PC-9 (cell line): ENCODE data around the gene RNF182. TPM values are rescaled to one million over a fixed set of nuclear protein-coding genes. Genes with fewer than 3 reads are reported as not detected.
"Not testable (repeated sequence)": the region's sequence is repeated elsewhere in the genome, so short reads cannot be mapped to it uniquely, and the experiment has no call there.

Experiments
- BruUV-seq: library from RNA; stranded (reverse); fragments of 400-500 nt; replicated peaks from 2 replicates; lab custom pipeline; 2021; lab: Mats Ljungman, UMichigan
- CTCF ChIA-PET: fragments of 300-600 bp; sonication (Branson Sonifier 250); formaldehyde crosslinking; loops from one replicate; lab custom pipeline; 2022; ENCODE audit warnings: antibody characterized with exemption; lab: Charles Lee
- POLR2A ChIA-PET: fragments of 300-600 bp; sonication (Branson Sonifier 250); formaldehyde crosslinking; loops from one replicate; lab custom pipeline; 2022; ENCODE audit warnings: antibody characterized with exemption; ENCODE audit not compliant: unreplicated experiment; lab: Charles Lee
- DNase-seq, 2 experiments: peaks; one replicate each; pipeline versions ENCODE4 v3.0.0 to v3.0.0-alpha.2; 2015 to 2022; ENCODE audit warnings: mixed read lengths in 1 of 2
- H2AFZ ChIP-seq: fragments of 200-600 bp; sonication (generic); 2 replicates; pipeline ENCODE4 v1.8.1; 2017; ENCODE audit warnings: antibody characterized with exemption
- H3F3A ChIP-seq: fragments of 200-600 bp; sonication (generic); 2 replicates; pipeline ENCODE4 v1.8.1; 2017; ENCODE audit warnings: antibody characterized with exemption, mild to moderate bottlenecking, low read depth; ENCODE audit not compliant: insufficient read depth
- H3K27ac ChIP-seq: fragments of 200-600 bp; sonication (generic); 2 replicates; pipeline ENCODE4 v1.6.1; 2016; ENCODE audit warnings: mixed run types
- H3K27me3 ChIP-seq: fragments of 200-600 bp; sonication (generic); 2 replicates; pipeline ENCODE4 v1.6.1; 2016; ENCODE audit warnings: low read depth, mixed run types; ENCODE audit not compliant: insufficient read depth
- H3K36me3 ChIP-seq: fragments of 200-600 bp; sonication (generic); 2 replicates; pipeline ENCODE4 v1.6.1; 2016; ENCODE audit warnings: low read depth, mixed run types
- H3K4me1 ChIP-seq: fragments of 200-600 bp; sonication (generic); replicated peaks from 2 replicates; pipeline ENCODE4 v1.6.1; 2016; ENCODE audit warnings: mixed run types; ENCODE audit not compliant: insufficient read depth
- H3K4me2 ChIP-seq: fragments of 200-600 bp; sonication (generic); 2 replicates; pipeline ENCODE4 v1.6.1; 2017; ENCODE audit warnings: mixed run types
- H3K4me3 ChIP-seq: fragments of 200-600 bp; sonication (generic); 2 replicates; pipeline ENCODE4 v1.6.1; 2016; ENCODE audit warnings: mixed run types
- H3K79me2 ChIP-seq: fragments of 200-600 bp; sonication (generic); 2 replicates; pipeline ENCODE4 v1.6.1; 2017; ENCODE audit warnings: low read depth, mixed run types
- H3K9me2 ChIP-seq: fragments of 200-600 bp; sonication (generic); 2 replicates; pipeline ENCODE4 v1.8.1; 2017; ENCODE audit warnings: mild to moderate bottlenecking; ENCODE audit not compliant: insufficient read depth
- H3K9me3 ChIP-seq: fragments of 200-600 bp; sonication (generic); 2 replicates; pipeline ENCODE4 v1.8.1; 2016; ENCODE audit warnings: low read depth; ENCODE audit not compliant: insufficient read depth
- H4K20me1 ChIP-seq: fragments of 200-600 bp; sonication (generic); 2 replicates; pipeline ENCODE4 v1.8.1; 2017; ENCODE audit not compliant: insufficient read depth
- EZH2 ChIP-seq: fragments of 200-600 bp; sonication (generic); IDR thresholded peaks from 2 replicates; pipeline ENCODE4 v1.8.0; 2017; ENCODE audit warnings: antibody characterized with exemption, low read depth
- intact Hi-C: fragments of 100-400 bp; cut with micrococcal nuclease; formaldehyde crosslinking; loops from one replicate; pipeline ENCODE4 v1.10.0; 2022; ENCODE audit not compliant: unreplicated experiment
- total RNA-seq: library from RNA; stranded (reverse); gene quantifications from 2 replicates; pipeline ENCODE4 v1.2.3, GENCODE V29; 2021
- TF ChIP-seq, protein P1 (sequence below): fragments of 200-600 bp; sonication (generic); conservative IDR thresholded peaks from 2 replicates; pipeline ENCODE4 v1.6.1; 2017; ENCODE audit warnings: mixed run types, antibody characterized with exemption, mild to moderate bottlenecking, moderate library complexity

RNF182 gene
- total RNA-seq, 1 experiment from 2014 or later = 0.13 TPM

DNA sequence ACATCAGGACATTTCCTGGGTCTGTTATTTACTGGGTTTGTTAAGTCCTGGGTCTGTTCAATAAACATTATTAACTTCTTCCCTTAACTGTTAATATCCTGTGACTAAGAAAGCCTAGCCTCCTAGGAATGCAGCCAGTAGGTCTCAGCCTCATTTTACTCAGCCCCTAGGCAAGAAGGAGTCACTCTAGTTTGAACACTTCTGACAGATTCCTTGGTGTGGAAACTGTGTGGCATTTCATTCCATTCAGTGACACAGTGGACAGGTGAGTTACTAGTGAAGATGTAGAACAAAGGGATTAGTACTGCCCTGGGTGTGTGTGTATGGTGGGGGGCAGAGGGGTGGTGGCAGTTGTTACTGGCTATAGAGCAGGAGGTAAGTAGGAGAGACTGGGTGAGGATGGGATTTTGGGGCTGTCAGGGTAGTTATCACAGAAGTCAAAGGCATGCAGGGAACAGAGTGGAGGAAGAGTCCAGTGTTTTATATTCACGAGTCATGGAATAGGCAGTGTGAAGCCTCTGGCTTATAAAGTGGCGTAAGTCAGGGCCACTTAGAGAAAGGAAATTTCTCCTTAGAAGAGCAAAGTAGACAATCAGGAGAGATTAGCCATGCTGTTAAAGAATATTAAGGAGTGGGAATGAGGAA lies 28.4 kb downstream of the RNF182 start:
- peak overlapping the region; percentile 57 for H3K4me2 ChIP-seq

DNA sequence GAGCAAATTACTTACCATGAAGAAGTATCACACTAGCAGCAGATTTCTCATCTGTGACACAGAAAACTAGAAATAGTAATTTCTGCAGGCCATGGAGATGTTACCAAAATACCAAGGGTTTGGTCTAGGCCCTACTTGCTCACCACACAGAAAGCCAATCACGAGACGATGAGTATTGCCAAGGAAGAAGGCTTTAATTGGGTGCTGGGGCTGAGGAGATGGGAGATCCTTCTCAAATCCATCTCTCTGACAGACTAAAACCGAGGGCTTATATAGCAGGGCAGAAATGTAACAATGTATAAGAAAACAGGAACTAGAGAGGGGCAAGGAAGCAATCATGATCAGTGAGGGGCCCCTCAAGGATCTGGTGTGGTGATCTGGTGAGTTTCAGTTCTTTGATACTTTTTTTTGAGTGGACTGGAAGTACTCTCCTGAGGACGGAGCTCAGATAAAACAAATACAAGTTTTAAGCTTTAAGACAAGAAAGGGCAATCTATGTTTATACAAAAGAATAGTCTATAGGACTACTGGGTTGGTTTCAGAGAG lies 40.9 kb downstream of the RNF182 start:
- DNase-seq = no peak
- Histone ChIP-seq H3K4me1 (no peaks in the 10 kb centered on the region), H3K27me3 (no peaks in the 10 kb centered on the region), H4K20me1 (no peaks in the 10 kb centered on the region), H3K4me2 (no peak overlapping the region), H3K36me3 (no peaks in the 10 kb centered on the region), H3K9me3 (0 out of 2 replicates have a peak, but pooled peaks cover 5% of the 10 kb centered on the region), H3K27ac (no peak overlapping the region), H3K79me2 (no peaks in the 10 kb centered on the region), H3F3A (no peaks in the 10 kb centered on the region), H3K4me3 (no peak overlapping the region), H2AFZ (no peak overlapping the region), H3K9me2 (no peaks in the 10 kb centered on the region)
- no TSS peak for BruUV-seq
- ChIA-PET CTCF (no interaction called here), POLR2A (interaction anchor here (0.6 kb wide), 1 partner anchor 834 kb away, joined by 3 read pairs; no protein-coding TSS in a partner anchor)
- intact Hi-C loops = no loop called here
- TF ChIP-seq, protein P1, sequence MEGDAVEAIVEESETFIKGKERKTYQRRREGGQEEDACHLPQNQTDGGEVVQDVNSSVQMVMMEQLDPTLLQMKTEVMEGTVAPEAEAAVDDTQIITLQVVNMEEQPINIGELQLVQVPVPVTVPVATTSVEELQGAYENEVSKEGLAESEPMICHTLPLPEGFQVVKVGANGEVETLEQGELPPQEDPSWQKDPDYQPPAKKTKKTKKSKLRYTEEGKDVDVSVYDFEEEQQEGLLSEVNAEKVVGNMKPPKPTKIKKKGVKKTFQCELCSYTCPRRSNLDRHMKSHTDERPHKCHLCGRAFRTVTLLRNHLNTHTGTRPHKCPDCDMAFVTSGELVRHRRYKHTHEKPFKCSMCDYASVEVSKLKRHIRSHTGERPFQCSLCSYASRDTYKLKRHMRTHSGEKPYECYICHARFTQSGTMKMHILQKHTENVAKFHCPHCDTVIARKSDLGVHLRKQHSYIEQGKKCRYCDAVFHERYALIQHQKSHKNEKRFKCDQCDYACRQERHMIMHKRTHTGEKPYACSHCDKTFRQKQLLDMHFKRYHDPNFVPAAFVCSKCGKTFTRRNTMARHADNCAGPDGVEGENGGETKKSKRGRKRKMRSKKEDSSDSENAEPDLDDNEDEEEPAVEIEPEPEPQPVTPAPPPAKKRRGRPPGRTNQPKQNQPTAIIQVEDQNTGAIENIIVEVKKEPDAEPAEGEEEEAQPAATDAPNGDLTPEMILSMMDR = no peak
- TF ChIP-seq EZH2 = no peak

More for the DNA sequence above, 28.4 kb downstream of the RNF182 start:
- Histone ChIP-seq H3K4me1 (peaks cover 23% of the 10 kb centered on the region), H4K20me1 (no peaks in the 10 kb centered on the region), H3K36me3 (no peaks in the 10 kb centered on the region), H3F3A (peaks cover 20% of the 10 kb centered on the region; the same call in 1 of the 2 replicates), H3K9me3 (no peaks in the 10 kb centered on the region; the same call in 1 of the 2 replicates), H3K27me3 (no peaks in the 10 kb centered on the region), H3K27ac (peak overlapping the region; percentile 71), H3K79me2 (no peaks in the 10 kb centered on the region), H2AFZ (peak overlapping the region; percentile 64; the same call in 1 of the 2 replicates), H3K4me3 (peak overlapping the region; percentile 25; the same call in 1 of the 2 replicates), H3K9me2 (no peaks in the 10 kb centered on the region)
- BruUV-seq = no TSS peak
- intact Hi-C loops = no loop called here
- ChIA-PET CTCF (no interaction called here), POLR2A (no interaction called here)
- DNase-seq = peak in 1 of 2 experiments; percentile 93
- TF ChIP-seq EZH2 = no peak
- TF ChIP-seq, protein P1 = no peak

DNA sequence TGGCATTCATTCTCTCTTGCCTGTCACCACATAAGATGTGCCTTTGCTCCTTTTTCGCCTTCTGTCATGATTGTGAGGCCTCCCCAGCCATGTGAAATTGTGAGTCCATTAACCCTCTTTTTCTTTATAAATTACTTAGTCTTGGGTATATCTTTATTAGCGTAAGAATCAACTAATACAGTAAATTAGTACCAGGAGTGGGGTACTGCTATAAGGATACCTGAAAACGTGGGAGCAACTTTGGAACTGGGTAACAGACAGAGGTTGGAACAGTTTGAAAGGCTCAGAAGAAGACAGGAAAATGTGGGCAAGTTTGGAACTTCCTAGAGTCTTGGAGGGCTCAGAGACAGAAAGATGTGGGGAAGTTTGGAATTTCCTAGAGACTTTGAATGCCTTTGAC lies 46.6 kb downstream of the RNF182 start:
- Histone ChIP-seq H3F3A (no peaks in the 10 kb centered on the region), H2AFZ (no peak overlapping the region), H4K20me1 (no peaks in the 10 kb centered on the region), H3K4me2 (no peak overlapping the region), H3K27ac (no peak overlapping the region), H3K9me3 (peaks cover 23% of the 10 kb centered on the region), H3K36me3 (no peaks in the 10 kb centered on the region), H3K9me2 (no peaks in the 10 kb centered on the region), H3K4me1 (no peaks in the 10 kb centered on the region), H3K4me3 (no peak overlapping the region), H3K79me2 (no peaks in the 10 kb centered on the region), H3K27me3 (no peaks in the 10 kb centered on the region)
- intact Hi-C loops = no loop called here
- TF ChIP-seq, protein P1 = no peak
- TF ChIP-seq EZH2 = no peak
- DNase-seq = no peak
- no TSS peak for BruUV-seq
- CTCF ChIA-PET = no interaction called here
- POLR2A ChIA-PET = no interaction called here

DNA sequence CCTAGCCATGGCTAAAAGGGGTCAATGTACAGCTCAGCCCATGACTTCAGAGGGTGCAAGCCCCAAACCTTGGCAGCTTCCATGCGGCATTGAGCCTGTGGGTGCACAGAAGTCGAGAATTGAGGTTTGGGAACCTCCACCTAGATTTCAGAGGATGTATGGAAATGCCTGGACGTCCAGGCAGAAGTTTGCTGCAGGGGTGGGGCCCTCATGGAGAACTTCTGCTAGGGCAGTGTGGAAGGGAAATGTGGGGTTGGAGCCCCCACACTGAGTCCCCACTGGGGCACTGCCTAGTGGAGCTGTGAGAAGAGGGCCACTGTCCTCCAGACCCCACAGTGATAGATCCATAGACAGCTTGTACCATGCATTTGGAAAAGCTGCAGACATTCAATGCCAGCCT lies 47.9 kb downstream of the RNF182 start:
- BruUV-seq, intact Hi-C loops, H3K27me3 ChIP-seq, H3K4me2 ChIP-seq, H2AFZ ChIP-seq, H3F3A ChIP-seq, POLR2A ChIA-PET, H3K27ac ChIP-seq, H3K9me2 ChIP-seq, H3K4me3 ChIP-seq, CTCF ChIA-PET, H3K79me2 ChIP-seq, DNase-seq, H3K4me1 ChIP-seq, H4K20me1 ChIP-seq, H3K36me3 ChIP-seq: not testable (repeated sequence)
- H3K9me3 ChIP-seq = peaks cover 23% of the 10 kb centered on the region

DNA sequence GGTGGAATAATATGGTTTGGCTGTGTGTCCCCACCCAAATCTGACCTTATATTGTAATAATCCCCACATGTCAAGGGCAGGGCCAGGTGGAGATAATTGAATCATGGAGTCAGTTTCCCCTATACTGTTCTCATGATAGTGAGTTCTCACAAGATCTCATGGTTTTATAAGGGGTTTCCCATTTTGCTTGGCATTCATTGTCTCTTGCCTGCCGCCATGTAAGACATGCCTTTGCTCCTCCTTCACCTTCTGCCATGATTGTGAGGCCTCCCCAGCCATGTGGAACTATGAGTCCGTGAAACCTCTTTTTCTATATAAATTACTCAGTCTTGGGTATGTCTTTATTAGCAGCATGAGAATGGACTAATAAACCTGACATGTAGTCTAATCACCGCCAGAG lies 48.7 kb downstream of the RNF182 start:
- peaks cover 23% of the 10 kb centered on the region for H3K9me3 ChIP-seq
- CTCF ChIA-PET, POLR2A ChIA-PET: not testable (repeated sequence)

More for the DNA sequence above, 48.7 kb downstream of the RNF182 start:
- intact Hi-C loops, H3K27ac ChIP-seq, BruUV-seq, H3K27me3 ChIP-seq, H3F3A ChIP-seq, H3K4me2 ChIP-seq, H3K9me2 ChIP-seq, H4K20me1 ChIP-seq, H3K36me3 ChIP-seq, H2AFZ ChIP-seq, H3K4me1 ChIP-seq, H3K79me2 ChIP-seq, DNase-seq, H3K4me3 ChIP-seq: not testable (repeated sequence)
